Mammary epithelial cell (primary cell): Measurements from ENCODE around the gene ADAM8.

ENCODE experiments used
- EZH2 ChIP-seq: IDR thresholded peaks from 2 replicates; pipeline ENCODE4 v1.6.1; 2012; ENCODE audit warnings: low read length, inconsistent platforms, borderline replicate concordance
- TF ChIP-seq, protein P1 (sequence below), 2 donors: IDR thresholded peaks in 1 of 2; conservative IDR thresholded peaks in 1 of 2; 2 replicates each; pipeline ENCODE4 v1.5.1; 2011 to 2012; ENCODE audit warnings: inconsistent platforms in 2 of 2, low read length in 2 of 2, mild to moderate bottlenecking in 2 of 2, control low read depth in 1 of 2, low read depth in 1 of 2; ENCODE audit not compliant: insufficient read depth in 1 of 2; ENCODE audit errors: extremely low read depth in 1 of 2

DNA sequence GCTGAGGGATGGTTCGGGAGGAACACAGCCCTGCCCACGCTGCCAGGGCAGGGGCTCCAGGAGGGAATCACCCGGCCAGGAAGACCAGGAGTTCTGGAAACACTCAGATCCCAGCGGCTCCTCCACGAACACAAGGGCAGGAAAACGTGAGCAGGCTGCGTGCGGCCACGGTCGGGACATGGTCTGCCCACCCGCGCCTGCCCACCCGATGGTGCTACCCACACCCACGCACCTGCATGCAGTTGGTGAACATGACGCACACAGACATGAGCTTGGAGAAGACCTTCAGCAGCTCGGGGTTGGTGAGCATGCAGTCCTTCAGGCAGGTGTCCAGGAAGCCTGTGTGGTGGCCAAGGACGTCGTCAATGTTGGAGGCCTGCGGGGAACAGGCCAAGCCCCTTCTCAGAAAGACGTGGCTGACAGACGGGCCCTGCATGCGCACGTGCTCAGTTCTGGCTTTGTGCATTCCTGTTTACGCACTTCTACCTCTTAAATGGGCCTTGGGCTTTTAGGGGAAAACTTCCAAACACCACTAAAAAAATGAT is 6.2 kb upstream of the ADAM8 start:
- TF ChIP-seq, protein P1, sequence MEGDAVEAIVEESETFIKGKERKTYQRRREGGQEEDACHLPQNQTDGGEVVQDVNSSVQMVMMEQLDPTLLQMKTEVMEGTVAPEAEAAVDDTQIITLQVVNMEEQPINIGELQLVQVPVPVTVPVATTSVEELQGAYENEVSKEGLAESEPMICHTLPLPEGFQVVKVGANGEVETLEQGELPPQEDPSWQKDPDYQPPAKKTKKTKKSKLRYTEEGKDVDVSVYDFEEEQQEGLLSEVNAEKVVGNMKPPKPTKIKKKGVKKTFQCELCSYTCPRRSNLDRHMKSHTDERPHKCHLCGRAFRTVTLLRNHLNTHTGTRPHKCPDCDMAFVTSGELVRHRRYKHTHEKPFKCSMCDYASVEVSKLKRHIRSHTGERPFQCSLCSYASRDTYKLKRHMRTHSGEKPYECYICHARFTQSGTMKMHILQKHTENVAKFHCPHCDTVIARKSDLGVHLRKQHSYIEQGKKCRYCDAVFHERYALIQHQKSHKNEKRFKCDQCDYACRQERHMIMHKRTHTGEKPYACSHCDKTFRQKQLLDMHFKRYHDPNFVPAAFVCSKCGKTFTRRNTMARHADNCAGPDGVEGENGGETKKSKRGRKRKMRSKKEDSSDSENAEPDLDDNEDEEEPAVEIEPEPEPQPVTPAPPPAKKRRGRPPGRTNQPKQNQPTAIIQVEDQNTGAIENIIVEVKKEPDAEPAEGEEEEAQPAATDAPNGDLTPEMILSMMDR (conservative IDR thresholded peaks at IDR 0.05 in 1 of 2, IDR thresholded peaks at IDR 0.05 in 1 of 2; ENCODE audit: extremely low read depth in 1 of 2, insufficient read depth in 1 of 2, low read depth in 1 of 2, low read length in 2 of 2), result no peak
- no peak for TF ChIP-seq EZH2
